Measurements from ENCODE around the gene AKAP6.

Gene AKAP6

DNA sequence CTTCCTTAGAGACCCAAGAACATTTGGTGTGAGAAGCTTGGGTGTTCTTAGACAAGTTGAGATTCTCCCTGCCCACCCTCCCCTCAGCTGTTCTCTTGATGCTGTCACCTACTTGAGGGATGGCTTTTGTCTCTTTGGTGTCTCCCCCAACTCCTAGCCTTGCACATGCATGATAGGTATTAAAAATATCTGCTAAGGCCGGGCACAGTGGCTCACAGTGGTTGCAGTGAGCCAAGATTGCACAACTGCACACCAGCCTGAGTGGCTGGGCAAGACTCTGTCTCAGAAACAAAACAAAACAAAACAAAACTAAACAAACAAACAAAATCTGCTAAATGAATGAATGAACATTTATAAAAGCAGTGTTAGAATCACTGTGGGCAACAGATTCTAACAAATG, 261.1 kb downstream of the AKAP6 start:
- no peak for DNase-seq

GRCh38 chr14:32593290-32593942, 264.3 kb downstream of the AKAP6 start:
- no peak for DNase-seq

DNA sequence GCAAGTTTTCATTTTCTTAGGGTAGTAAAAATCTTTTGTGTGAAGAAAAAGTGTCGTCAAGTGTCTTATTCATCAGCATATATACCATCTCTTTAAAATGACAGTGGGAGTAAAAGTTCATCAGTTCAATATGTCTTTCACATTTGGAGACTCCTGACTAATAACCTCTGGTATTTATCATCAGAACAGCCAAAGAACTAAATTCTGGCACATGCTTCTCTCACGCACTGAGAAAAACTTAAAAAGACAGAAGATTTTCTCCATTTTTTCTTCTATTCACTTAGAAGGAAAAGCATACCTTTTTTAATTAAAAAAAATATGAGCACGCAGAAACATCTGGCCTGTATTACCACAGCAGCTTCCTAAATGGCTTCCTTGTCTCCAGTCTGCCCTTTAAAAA, 265.7 kb downstream of the AKAP6 start:
- DNase-seq = no peak

DNA sequence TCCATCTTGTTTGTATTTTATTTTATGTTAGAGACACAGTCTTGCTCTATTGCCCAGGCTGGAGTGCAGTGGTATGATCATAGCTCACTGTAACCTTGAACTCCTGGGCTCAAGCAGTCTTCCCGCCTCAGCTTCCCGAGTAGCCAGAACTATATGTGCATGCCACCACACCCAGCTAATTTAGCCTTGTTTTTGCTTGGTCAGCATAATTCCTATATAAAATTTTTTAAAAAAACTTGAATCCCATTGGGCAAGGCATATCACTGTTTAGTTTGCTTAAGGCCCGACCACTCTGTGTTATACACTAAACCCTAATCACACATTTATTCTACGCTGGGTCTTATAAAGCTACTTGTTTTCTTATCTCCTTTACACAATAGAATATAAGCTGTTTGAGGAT, 266.4 kb downstream of the AKAP6 start:
- DNase-seq = no peak

- no peak for DNase-seq
Observed at GRCh38 chr14:32596390-32596789, 267.3 kb downstream of the AKAP6 start.

DNA sequence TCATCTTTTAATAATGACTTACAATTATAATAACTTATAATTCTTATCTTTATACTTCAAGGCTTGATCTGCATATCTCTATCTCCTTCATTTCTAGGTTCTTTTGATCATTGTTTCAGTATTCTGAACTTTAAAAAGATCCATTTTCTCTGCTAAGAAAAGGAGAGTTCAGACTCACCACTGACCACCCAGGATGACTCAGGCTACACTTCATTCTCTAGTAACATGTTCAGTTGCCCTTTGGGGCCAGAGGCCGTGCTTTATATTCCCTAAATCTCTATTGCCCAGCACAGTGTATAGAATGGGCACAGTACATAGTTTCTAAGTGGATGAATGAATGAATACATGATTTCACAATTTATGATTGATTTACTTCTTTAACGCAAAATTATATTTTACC, 268.7 kb downstream of the AKAP6 start:
- no peak for DNase-seq

DNA sequence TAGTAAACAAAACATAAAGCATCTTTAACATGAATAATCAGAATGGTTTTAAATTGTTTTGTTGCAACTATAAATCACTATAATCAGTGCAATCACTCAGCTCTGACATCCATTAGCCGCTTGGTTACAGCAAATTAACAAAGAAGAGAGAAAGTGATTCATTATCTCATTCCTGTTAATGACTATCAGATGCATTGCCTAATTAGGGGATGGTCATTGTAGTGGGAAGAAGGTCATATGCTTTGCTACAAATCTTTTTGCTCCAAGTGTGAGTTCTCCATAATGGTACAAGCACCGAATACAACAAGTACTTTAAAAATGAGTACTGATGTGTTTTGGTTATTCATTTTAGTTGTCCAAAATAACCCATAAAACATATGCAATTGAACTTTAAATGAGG, 272.0 kb downstream of the AKAP6 start:
- no peak for DNase-seq

- no peak for DNase-seq
Observed at GRCh38 chr14:32601906-32602305, 272.8 kb downstream of the AKAP6 start.

DNA sequence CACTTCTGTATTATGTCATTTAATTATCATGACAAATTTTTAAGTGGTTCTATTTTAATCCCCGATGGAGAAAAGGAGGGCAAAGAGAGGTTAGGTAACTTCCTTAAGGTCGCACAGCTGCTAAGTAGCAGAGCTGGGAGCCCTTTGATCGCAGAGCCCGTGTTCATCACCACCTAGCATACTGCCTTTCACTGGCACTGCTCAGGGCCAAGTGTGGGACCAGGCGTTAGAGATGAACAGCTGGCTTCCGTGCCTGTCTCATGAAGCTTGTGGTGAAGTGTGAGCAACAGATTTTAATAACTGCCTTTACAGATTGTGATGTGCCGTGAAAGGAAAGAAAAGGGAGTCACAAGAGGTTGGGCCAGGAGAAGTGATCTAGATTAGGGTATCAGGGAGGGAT, 273.6 kb downstream of the AKAP6 start:
- no peak for DNase-seq

DNA sequence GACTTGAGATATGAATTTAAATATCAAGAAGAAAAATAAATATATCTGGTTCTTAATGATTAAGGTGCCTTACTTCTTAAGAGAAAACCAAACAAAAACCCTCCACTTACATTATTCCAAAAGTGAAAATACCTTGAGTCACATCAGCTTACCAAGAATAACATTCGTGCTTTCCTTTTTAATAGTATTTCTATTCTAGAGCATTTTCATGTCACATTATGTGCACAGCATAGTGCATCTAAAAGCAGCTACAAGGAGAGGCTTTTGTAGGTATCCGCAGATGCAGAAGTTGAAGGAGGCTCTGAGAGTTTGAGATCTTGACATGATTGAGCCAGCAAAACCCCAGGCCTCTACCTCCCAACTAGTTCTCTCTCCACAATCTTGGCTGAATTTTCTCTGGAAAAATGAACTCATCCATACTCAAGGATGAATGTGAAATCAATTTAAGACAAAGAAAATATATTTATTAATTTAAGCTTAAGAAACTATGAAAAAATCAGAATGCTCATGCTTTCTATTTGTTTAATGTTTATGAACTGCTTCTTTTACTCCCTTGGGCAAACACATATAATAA, 275.0 kb downstream of the AKAP6 start:
- no peak for DNase-seq

GRCh38 chr14:32606301-32606700, 277.2 kb downstream of the AKAP6 start:
- DNase-seq = no peak

GRCh38 chr14:32607399-32607798, 278.3 kb downstream of the AKAP6 start:
- no peak for DNase-seq

DNA sequence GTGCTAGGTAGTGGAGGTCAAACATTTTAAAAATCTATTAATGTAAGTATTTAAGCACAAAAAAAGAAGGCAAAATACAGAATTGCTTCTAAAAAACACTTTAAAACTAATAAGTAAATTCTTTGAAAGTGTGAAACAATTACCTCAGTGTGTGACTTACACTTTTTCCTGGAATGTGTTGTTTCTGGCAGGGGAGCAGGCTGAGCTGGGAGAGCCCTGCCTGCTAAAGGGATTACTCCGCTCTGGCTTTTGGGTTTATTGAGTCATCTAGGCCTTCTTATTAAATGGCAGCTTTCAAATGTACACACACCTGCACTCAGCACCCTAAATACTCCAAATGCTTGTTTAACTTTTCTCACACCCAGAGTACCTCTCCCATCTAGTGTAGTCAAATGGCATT, 279.8 kb downstream of the AKAP6 start:
- no peak for DNase-seq

DNA sequence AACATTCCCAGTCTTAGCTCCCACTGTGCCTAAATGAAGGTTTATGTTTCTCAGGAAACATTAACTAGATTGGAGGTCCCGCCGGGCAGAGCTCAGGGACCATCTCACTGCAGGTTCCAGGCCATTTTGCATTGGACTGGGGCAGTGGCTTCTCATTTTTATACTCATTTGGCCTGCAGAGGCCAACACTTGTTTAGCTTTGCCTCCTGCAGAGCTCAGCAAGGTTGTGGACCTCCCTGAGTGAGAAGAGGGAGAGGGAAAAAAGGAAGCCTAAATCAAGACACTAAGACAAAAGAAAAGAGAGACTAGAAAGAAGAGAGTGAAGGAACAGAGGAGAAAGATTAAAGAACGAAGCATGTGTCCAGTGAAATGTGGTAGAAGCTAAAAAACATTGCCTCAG, 280.3 kb downstream of the AKAP6 start:
- no peak for DNase-seq

DNA sequence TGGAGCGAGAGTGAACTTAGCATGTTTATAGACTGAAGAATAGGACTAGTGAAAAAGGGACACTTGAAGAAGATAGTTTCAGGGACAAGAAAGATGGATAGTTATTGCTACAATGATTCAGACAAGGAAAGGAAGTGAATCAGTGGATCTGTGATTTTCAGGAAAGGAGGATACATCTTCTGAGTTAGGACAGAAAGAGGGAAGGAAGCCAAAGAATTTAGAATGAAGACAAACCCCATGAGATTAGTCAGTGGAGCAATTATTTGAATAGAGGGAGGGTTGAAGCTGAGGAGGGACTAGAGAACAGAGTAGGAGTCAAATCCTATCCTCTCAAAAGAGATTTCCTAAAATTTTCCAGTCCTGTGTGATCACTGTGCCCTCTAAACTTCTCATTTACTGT, 282.7 kb downstream of the AKAP6 start:
- DNase-seq = no peak

DNA sequence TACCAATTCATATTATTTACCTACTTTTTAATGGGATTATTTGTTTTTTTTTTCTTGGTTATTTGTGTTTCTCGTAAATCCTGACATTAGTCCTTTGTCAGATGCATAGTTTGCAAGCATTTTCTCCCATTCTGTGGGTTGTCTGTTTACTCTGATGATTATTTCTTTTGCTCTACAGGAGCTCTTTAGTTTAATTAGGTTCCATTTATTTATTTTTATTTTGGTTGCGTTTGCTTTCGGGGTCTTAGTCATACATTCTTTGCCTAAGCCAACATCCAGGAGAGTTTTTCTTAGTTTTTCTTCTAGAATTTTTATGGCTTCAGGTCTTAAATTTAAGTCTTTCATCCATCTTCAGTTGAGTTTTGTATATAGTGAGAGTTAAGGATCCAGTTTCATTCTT, 289.9 kb downstream of the AKAP6 start:
- DNase-seq = no peak

- no peak for DNase-seq
Observed at GRCh38 chr14:32620303-32620702, 291.2 kb downstream of the AKAP6 start.

DNA sequence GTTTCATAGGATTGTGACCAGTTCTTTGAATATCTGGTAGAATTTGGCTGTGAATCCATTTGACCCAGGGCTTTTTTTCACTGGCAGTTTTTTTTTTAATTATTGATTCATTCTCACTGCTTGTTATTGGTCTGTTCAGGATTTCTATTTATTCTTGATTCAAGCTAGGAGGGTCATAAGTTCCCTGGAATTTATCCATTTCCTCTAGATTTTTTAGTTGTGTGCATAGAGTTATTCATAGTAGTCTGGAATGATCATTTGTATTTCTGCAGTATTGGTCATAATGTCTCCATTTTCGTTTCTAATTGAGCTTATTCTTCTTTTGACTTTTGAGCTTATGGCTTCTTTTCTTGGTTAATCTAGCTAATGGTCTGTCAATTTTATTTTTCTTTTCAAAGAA, 291.6 kb downstream of the AKAP6 start:
- DNase-seq = no peak

GRCh38 chr14:32621585-32621984, 292.5 kb downstream of the AKAP6 start:
- no peak for DNase-seq

DNA sequence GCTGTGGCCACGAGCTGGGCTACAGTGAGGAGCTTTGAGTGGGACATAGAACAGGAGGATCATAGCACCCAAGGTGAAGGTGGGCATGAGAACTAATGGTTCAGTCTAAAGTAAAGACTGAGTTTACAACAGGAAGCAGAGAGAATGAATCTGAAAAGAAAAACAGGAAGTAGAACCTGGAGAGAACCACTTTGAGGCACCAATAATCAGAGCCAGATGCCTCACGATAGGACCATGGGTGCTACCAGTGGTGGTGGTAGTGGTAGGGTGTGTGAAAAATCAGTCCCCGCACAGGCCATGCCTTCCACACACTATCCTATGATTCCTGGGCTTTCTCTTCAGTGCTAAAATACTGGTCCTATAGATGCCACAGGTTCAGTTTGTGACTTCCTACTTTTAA, 293.6 kb downstream of the AKAP6 start:
- DNase-seq = no peak

GRCh38 chr14:32623300-32624093, 294.4 kb downstream of the AKAP6 start:
- DNase-seq = no peak

DNA sequence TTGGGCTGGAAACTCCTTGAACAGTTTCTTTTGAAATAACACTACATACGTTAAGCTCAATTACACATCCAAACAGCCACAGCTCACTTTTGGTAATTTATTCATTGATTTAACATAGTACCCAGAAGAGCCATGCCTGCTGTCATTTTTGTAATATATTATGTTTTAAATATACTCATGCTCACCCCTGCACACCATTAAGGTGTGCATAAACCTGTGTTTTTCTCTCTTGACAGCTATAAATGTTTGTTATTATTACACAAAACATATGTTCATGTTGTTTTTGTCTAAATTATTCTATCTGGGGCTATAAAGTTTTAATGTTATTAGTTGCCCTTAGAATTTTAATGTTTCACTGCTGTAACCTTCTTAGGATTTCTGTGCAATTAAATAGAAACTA, 296.1 kb downstream of the AKAP6 start:
- no peak for DNase-seq

- no peak for DNase-seq
Observed at GRCh38 chr14:32627545-32628298, 298.6 kb downstream of the AKAP6 start.

GRCh38 chr14:32629236-32629635, 300.1 kb downstream of the AKAP6 start:
- no peak for DNase-seq
